GM23248 (cell line): Measurements from ENCODE around the gene PGBD1. TPM values are rescaled to one million over a fixed set of nuclear protein-coding genes. Genes with fewer than 3 reads are reported as not detected.

Experiments
- DNase-seq: peaks from one replicate; pipeline ENCODE4 v3.0.0-alpha.2; 2015
- H2AFZ ChIP-seq: fragments of 200-600 bp; sonication (generic); 2 replicates; pipeline ENCODE4 v1.6.1; 2016; ENCODE audit warnings: antibody characterized with exemption
- H3F3A ChIP-seq: fragments of 200-600 bp; sonication (generic); 2 replicates; pipeline ENCODE4 v1.6.1; 2016; ENCODE audit warnings: mild to moderate bottlenecking, antibody characterized with exemption, mixed run types; ENCODE audit not compliant: insufficient read depth
- H3K27ac ChIP-seq: fragments of 200-600 bp; sonication (generic); 2 replicates; pipeline ENCODE4 v1.5.1; 2016; ENCODE audit warnings: mild to moderate bottlenecking
- H3K27me3 ChIP-seq: fragments of 200-600 bp; sonication (generic); replicated peaks from 2 replicates; pipeline ENCODE4 v1.6.1; 2016; ENCODE audit warnings: mild to moderate bottlenecking; ENCODE audit not compliant: insufficient read depth
- H3K36me3 ChIP-seq: fragments of 200-600 bp; sonication (generic); 2 replicates; pipeline ENCODE4 v1.6.1; 2016; ENCODE audit warnings: low read depth, mild to moderate bottlenecking
- H3K4me1 ChIP-seq: fragments of 200-600 bp; sonication (generic); 2 replicates; pipeline ENCODE4 v1.6.1; 2016; ENCODE audit warnings: mild to moderate bottlenecking; ENCODE audit not compliant: insufficient read depth
- H3K4me2 ChIP-seq: fragments of 200-600 bp; sonication (generic); one replicate; pipeline ENCODE4 v1.6.1; 2016; ENCODE audit warnings: mild to moderate bottlenecking; ENCODE audit not compliant: unreplicated experiment
- H3K4me3 ChIP-seq: fragments of 200-600 bp; sonication (generic); 2 replicates; pipeline ENCODE4 v1.5.1; 2016; ENCODE audit warnings: mild to moderate bottlenecking
- H3K79me2 ChIP-seq: fragments of 200-600 bp; sonication (generic); 2 replicates; pipeline ENCODE4 v1.6.1; 2016; ENCODE audit warnings: mild to moderate bottlenecking; ENCODE audit not compliant: insufficient read depth
- H3K9ac ChIP-seq: fragments of 200-600 bp; sonication (generic); 2 replicates; pipeline ENCODE4 v1.6.1; 2016; ENCODE audit warnings: mild to moderate bottlenecking
- H3K9me2 ChIP-seq: fragments of 200-600 bp; sonication (generic); 2 replicates; pipeline ENCODE4 v1.6.1; 2016; ENCODE audit warnings: mixed run types, mild to moderate bottlenecking, moderate library complexity; ENCODE audit not compliant: insufficient read depth
- H3K9me3 ChIP-seq: fragments of 200-600 bp; sonication (generic); one replicate; pipeline ENCODE4 v1.6.1; 2017; ENCODE audit warnings: low read depth
- H4K20me1 ChIP-seq: fragments of 200-600 bp; sonication (generic); 2 replicates; pipeline ENCODE4 v1.6.0; 2016; ENCODE audit not compliant: insufficient read depth
- EZH2 ChIP-seq: fragments of 200-600 bp; sonication (generic); IDR thresholded peaks from 2 replicates; pipeline ENCODE4 v1.6.1; 2018; ENCODE audit warnings: antibody characterized with exemption, mild to moderate bottlenecking; ENCODE audit not compliant: insufficient read depth, poor library complexity, severe bottlenecking
- EZH2phosphoT487 ChIP-seq: fragments of 200-600 bp; sonication (generic); IDR thresholded peaks from 2 replicates; pipeline ENCODE4 v1.6.1; 2018; ENCODE audit warnings: antibody characterized with exemption, moderate library complexity, mild to moderate bottlenecking, low read depth; ENCODE audit not compliant: insufficient read depth
- WGBS, 2 experiments: methylation state at CpG; one replicate each; pipeline ENCODE4 v1.1.6; 2015 to 2017; ENCODE audit warnings: low lambda C conversion rate in 2 of 2, low coverage in 1 of 2; ENCODE audit errors: missing lambda C conversion rate in 2 of 2; 5-methylcytosine and 5-hydroxymethylcytosine counted together
- in situ Hi-C: fragments of 300-500 bp; cut with MboI; formaldehyde crosslinking; loops from 2 replicates; pipeline ENCODE4 v1.15.0; 2020
- polyA plus RNA-seq: library from polyadenylated mRNA; unstranded; fragments of >200 nt; fragmentation: Nextera tagmentation; extraction: Ambion mirVana; gene quantifications from 2 replicates; pipeline ENCODE4 v1.2.1, GENCODE V29; 2016
- total RNA-seq: library from RNA; depleted of rRNA; stranded (reverse); fragments of >200 nt; shearing (Covaris generic); gene quantifications from 2 replicates; pipeline ENCODE4 v1.2.3, GENCODE V29; 2014

PGBD1 gene
- total and polyA plus RNA-seq, 2 experiments from 2014 or later, result 5.0 to 6.7 TPM

GRCh38 chr6:28266563-28266961 is 14.8 kb upstream of the PGBD1 start:
- Histone ChIP-seq H3K79me2 (peaks cover 41% of the 10 kb centered on the region), H3F3A (peaks cover 43% of the 10 kb centered on the region), H3K27ac (peak overlapping the region; percentile 90), H3K4me1 (peaks cover 9% of the 10 kb centered on the region; the same call in 1 of the 2 replicates), H2AFZ (peak overlapping the region; percentile 98), H3K9me2 (no peaks in the 10 kb centered on the region), H3K4me3 (peak overlapping the region; percentile 97), H3K9ac (peak overlapping the region; percentile 92), H3K36me3 (no peaks in the 10 kb centered on the region), H3K9me3 (no peaks in the 10 kb centered on the region), H4K20me1 (no peaks in the 10 kb centered on the region), H3K27me3 (no peaks in the 10 kb centered on the region), H3K4me2 (peak overlapping the region; percentile 98)
- TF ChIP-seq EZH2, result no peak
- 13 to 15% methylated on average over 5 of the region's 5 CpGs for WGBS, 2 experiments
- in situ Hi-C loops, result no loop called here
- no peak for DNase-seq

- Histone ChIP-seq H3K79me2 (peaks cover 42% of the 10 kb centered on the region), H3F3A (peaks cover 43% of the 10 kb centered on the region), H3K27ac (peak within 1 kb of the TSS; percentile 90), H3K9me2 (no peaks in the 10 kb centered on the region), H4K20me1 (no peaks in the 10 kb centered on the region), H3K9ac (peak within 1 kb of the TSS; percentile 92), H2AFZ (peak within 1 kb of the TSS; percentile 98), H3K9me3 (no peaks in the 10 kb centered on the region), H3K27me3 (no peaks in the 10 kb centered on the region), H3K36me3 (no peaks in the 10 kb centered on the region), H3K4me1 (peaks cover 9% of the 10 kb centered on the region; the same call in 1 of the 2 replicates), H3K4me2 (peak within 1 kb of the TSS; percentile 98), H3K4me3 (peak within 1 kb of the TSS; percentile 97)
- TF ChIP-seq EZH2phosphoT487, result no peak
- no peak for TF ChIP-seq EZH2
- peak; percentile 88 for DNase-seq
- 1% methylated on average over 31 to 32 of the region's 32 CpGs for WGBS, 2 experiments
- in situ Hi-C loops, result no loop called here
Measured at GRCh38 chr6:28266962-28267694, 14.2 kb upstream of the PGBD1 start, which contains the start of gene ZSCAN26. Gene ZSCAN26 (plus strand): TSS chr6:28267143. CDS start chr6:28271920, 4,777 bp downstream.

GRCh38 chr6:28267695-28268059 is 13.7 kb upstream of the PGBD1 start:
- H3K4me2 ChIP-seq, result peak overlapping the region; percentile 98
- DNase-seq, result no peak

GRCh38 chr6:28269492-28269891 is 11.9 kb upstream of the PGBD1 start:
- Histone ChIP-seq H3F3A (peaks cover 43% of the 10 kb centered on the region), H3K4me3 (no peak overlapping the region), H3K4me1 (peaks cover 9% of the 10 kb centered on the region; the same call in 1 of the 2 replicates), H3K9me2 (no peaks in the 10 kb centered on the region), H3K36me3 (peaks cover 3% of the 10 kb centered on the region; the same call in 1 of the 2 replicates), H3K27me3 (no peaks in the 10 kb centered on the region), H3K9me3 (no peaks in the 10 kb centered on the region), H3K79me2 (peaks cover 42% of the 10 kb centered on the region), H3K27ac (peak overlapping the region; percentile 70), H3K9ac (no peak overlapping the region), H4K20me1 (no peaks in the 10 kb centered on the region), H3K4me2 (no peak overlapping the region), H2AFZ (no peak overlapping the region)
- DNase-seq, result peak; percentile 97
- in situ Hi-C loops, result no loop called here
- TF ChIP-seq EZH2phosphoT487 (no peak), EZH2 (no peak)

More at GRCh38 chr6:28267695-28268059, 13.7 kb upstream of the PGBD1 start:
- Histone ChIP-seq H3K79me2 (peaks cover 42% of the 10 kb centered on the region), H3K4me1 (peaks cover 9% of the 10 kb centered on the region; the same call in 1 of the 2 replicates), H4K20me1 (no peaks in the 10 kb centered on the region), H3K9me3 (no peaks in the 10 kb centered on the region), H3K36me3 (no peaks in the 10 kb centered on the region), H3K27me3 (no peaks in the 10 kb centered on the region), H3K27ac (peak overlapping the region; percentile 90), H3K9me2 (no peaks in the 10 kb centered on the region), H3K9ac (peak overlapping the region; percentile 92), H2AFZ (peak overlapping the region; percentile 98), H3K4me3 (peak overlapping the region; percentile 97), H3F3A (peaks cover 43% of the 10 kb centered on the region)
- no peak for TF ChIP-seq EZH2phosphoT487
- TF ChIP-seq EZH2, result no peak
- WGBS, 2 experiments, result 3 to 6% methylated on average over 1 of the region's 1 CpG
- in situ Hi-C loops, result no loop called here
